Measurements from ENCODE around the gene UNC5C. TPM values are rescaled to one million over a fixed set of nuclear protein-coding genes. Genes with fewer than 3 reads are reported as not detected.

Gene UNC5C
- total RNA-seq, 1 experiment from 2014 or later, result 1.0 TPM

DNA sequence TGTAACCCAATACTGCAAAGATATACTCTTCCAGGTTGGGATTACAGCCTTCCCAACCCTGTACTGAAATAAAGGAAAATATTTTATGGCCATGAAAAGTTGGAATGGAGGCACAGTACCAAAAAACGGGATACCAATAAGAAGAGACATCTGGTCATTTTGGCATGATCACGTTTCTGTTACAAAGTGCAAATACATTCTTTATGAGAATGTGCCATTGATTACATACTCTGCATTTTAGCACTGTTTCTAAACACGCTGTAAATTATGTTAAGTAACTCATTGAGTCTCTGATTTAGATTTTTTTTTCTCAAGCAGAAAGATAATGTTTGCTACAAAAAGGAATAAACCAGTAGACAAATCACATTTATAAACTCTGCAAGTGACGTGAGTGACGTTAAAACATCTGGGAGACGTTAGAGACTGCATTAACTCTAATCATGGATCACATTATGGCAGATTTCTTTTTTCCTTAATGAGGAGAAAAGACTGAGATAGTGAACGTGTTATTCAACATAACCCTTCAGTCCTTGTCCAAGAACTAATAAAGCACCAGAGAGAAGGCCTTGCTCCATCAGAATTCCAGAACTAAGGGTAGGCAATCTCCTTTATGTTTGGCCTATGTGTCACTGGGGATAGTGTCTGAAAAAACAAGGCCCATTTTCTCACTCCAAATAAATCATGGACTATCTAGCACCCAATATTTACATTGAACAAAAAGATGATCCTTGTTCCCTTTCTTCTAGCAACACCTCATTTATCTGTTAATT is 31.0 kb downstream of the UNC5C start (continued):
- TF ChIP-seq, protein P1, sequence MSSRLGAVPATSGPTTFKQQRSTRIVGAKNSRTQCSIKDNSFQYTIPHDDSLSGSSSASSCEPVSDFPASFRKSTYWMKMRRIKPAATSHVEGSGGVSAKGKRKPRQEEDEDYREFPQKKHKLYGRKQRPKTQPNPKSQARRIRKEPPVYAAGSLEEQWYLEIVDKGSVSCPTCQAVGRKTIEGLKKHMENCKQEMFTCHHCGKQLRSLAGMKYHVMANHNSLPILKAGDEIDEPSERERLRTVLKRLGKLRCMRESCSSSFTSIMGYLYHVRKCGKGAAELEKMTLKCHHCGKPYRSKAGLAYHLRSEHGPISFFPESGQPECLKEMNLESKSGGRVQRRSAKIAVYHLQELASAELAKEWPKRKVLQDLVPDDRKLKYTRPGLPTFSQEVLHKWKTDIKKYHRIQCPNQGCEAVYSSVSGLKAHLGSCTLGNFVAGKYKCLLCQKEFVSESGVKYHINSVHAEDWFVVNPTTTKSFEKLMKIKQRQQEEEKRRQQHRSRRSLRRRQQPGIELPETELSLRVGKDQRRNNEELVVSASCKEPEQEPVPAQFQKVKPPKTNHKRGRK (CRISPR knock-in tag; IDR thresholded peaks at IDR 0.05; ENCODE audit: borderline replicate concordance), result no peak
- TF ChIP-seq NFYB (CRISPR knock-in tag; conservative IDR thresholded peaks at IDR 0.05; ENCODE audit: low read depth), result no peak
- TF ChIP-seq, protein P2, sequence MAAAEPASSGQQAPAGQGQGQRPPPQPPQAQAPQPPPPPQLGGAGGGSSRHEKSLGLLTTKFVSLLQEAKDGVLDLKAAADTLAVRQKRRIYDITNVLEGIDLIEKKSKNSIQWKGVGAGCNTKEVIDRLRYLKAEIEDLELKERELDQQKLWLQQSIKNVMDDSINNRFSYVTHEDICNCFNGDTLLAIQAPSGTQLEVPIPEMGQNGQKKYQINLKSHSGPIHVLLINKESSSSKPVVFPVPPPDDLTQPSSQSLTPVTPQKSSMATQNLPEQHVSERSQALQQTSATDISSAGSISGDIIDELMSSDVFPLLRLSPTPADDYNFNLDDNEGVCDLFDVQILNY (CRISPR knock-in tag; IDR thresholded peaks at IDR 0.05), result no peak

DNA sequence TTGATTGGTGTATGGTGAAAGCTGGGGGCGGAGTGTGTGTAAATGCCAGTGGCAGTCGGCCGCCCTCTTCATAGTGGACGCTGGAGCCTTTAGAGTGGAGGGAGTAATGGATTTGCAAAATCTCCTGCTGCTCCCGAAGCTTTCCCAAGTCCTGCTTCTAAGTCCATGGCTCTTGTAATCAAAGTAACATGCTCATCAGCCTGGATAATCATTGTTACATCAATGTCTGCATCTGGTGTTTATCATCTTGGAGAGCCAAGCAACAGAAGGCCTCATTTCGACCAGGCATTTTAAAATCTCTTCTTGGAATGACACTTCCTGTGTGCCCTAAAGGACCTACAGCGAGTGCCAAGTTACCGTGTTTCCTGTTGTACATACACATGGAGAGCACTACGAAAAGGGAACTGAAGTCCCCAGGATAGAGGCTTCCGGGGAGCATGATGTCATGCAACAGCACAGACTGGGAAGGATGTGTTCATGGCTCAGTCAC is 32.2 kb downstream of the UNC5C start:
- Mint-ChIP-seq H3K4me3 (no peak overlapping the region), H3K27ac (no peak overlapping the region), H3K4me1 (peaks cover 15% of the 10 kb centered on the region), H3K9me3 (peaks cover 3% of the 10 kb centered on the region; the same call in 1 of the 2 replicates), H3K27me3 (ENCODE audit: low read depth) (no peaks in the 10 kb centered on the region), H3K36me3 (no peaks in the 10 kb centered on the region)
- ChIA-PET CTCF (no interaction called here), POLR2A (no interaction called here)
- DNase-seq (ENCODE audit: low spot score) (no peak), ATAC-seq (no peak)
- no peak for TF ChIP-seq ZNF317 (CRISPR knock-in tag; IDR thresholded peaks at IDR 0.05; ENCODE audit: borderline replicate concordance, low read depth)
- TF ChIP-seq, protein P3, sequence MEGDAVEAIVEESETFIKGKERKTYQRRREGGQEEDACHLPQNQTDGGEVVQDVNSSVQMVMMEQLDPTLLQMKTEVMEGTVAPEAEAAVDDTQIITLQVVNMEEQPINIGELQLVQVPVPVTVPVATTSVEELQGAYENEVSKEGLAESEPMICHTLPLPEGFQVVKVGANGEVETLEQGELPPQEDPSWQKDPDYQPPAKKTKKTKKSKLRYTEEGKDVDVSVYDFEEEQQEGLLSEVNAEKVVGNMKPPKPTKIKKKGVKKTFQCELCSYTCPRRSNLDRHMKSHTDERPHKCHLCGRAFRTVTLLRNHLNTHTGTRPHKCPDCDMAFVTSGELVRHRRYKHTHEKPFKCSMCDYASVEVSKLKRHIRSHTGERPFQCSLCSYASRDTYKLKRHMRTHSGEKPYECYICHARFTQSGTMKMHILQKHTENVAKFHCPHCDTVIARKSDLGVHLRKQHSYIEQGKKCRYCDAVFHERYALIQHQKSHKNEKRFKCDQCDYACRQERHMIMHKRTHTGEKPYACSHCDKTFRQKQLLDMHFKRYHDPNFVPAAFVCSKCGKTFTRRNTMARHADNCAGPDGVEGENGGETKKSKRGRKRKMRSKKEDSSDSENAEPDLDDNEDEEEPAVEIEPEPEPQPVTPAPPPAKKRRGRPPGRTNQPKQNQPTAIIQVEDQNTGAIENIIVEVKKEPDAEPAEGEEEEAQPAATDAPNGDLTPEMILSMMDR (IDR thresholded peaks at IDR 0.05), result no peak
- TF ChIP-seq, protein P4, sequence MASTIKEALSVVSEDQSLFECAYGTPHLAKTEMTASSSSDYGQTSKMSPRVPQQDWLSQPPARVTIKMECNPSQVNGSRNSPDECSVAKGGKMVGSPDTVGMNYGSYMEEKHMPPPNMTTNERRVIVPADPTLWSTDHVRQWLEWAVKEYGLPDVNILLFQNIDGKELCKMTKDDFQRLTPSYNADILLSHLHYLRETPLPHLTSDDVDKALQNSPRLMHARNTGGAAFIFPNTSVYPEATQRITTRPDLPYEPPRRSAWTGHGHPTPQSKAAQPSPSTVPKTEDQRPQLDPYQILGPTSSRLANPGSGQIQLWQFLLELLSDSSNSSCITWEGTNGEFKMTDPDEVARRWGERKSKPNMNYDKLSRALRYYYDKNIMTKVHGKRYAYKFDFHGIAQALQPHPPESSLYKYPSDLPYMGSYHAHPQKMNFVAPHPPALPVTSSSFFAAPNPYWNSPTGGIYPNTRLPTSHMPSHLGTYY (CRISPR knock-in tag; IDR thresholded peaks at IDR 0.05), result no peak
- TF ChIP-seq, protein P5, sequence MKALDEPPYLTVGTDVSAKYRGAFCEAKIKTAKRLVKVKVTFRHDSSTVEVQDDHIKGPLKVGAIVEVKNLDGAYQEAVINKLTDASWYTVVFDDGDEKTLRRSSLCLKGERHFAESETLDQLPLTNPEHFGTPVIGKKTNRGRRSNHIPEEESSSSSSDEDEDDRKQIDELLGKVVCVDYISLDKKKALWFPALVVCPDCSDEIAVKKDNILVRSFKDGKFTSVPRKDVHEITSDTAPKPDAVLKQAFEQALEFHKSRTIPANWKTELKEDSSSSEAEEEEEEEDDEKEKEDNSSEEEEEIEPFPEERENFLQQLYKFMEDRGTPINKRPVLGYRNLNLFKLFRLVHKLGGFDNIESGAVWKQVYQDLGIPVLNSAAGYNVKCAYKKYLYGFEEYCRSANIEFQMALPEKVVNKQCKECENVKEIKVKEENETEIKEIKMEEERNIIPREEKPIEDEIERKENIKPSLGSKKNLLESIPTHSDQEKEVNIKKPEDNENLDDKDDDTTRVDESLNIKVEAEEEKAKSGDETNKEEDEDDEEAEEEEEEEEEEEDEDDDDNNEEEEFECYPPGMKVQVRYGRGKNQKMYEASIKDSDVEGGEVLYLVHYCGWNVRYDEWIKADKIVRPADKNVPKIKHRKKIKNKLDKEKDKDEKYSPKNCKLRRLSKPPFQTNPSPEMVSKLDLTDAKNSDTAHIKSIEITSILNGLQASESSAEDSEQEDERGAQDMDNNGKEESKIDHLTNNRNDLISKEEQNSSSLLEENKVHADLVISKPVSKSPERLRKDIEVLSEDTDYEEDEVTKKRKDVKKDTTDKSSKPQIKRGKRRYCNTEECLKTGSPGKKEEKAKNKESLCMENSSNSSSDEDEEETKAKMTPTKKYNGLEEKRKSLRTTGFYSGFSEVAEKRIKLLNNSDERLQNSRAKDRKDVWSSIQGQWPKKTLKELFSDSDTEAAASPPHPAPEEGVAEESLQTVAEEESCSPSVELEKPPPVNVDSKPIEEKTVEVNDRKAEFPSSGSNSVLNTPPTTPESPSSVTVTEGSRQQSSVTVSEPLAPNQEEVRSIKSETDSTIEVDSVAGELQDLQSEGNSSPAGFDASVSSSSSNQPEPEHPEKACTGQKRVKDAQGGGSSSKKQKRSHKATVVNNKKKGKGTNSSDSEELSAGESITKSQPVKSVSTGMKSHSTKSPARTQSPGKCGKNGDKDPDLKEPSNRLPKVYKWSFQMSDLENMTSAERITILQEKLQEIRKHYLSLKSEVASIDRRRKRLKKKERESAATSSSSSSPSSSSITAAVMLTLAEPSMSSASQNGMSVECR (CRISPR knock-in tag; IDR thresholded peaks at IDR 0.05; ENCODE audit: borderline replicate concordance), result no peak
- no peak for TF ChIP-seq ZNF219 (CRISPR knock-in tag; IDR thresholded peaks at IDR 0.05; ENCODE audit: borderline replicate concordance)
- TF ChIP-seq, protein P6, sequence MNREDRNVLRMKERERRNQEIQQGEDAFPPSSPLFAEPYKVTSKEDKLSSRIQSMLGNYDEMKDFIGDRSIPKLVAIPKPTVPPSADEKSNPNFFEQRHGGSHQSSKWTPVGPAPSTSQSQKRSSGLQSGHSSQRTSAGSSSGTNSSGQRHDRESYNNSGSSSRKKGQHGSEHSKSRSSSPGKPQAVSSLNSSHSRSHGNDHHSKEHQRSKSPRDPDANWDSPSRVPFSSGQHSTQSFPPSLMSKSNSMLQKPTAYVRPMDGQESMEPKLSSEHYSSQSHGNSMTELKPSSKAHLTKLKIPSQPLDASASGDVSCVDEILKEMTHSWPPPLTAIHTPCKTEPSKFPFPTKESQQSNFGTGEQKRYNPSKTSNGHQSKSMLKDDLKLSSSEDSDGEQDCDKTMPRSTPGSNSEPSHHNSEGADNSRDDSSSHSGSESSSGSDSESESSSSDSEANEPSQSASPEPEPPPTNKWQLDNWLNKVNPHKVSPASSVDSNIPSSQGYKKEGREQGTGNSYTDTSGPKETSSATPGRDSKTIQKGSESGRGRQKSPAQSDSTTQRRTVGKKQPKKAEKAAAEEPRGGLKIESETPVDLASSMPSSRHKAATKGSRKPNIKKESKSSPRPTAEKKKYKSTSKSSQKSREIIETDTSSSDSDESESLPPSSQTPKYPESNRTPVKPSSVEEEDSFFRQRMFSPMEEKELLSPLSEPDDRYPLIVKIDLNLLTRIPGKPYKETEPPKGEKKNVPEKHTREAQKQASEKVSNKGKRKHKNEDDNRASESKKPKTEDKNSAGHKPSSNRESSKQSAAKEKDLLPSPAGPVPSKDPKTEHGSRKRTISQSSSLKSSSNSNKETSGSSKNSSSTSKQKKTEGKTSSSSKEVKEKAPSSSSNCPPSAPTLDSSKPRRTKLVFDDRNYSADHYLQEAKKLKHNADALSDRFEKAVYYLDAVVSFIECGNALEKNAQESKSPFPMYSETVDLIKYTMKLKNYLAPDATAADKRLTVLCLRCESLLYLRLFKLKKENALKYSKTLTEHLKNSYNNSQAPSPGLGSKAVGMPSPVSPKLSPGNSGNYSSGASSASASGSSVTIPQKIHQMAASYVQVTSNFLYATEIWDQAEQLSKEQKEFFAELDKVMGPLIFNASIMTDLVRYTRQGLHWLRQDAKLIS (CRISPR knock-in tag; IDR thresholded peaks at IDR 0.05; ENCODE audit: borderline replicate concordance), result no peak
- no peak for TF ChIP-seq SMAD3 (CRISPR knock-in tag; IDR thresholded peaks at IDR 0.05; ENCODE audit: borderline replicate concordance)
- no peak for TF ChIP-seq NR2C2 (CRISPR knock-in tag; IDR thresholded peaks at IDR 0.05)
- TF ChIP-seq, protein P7, sequence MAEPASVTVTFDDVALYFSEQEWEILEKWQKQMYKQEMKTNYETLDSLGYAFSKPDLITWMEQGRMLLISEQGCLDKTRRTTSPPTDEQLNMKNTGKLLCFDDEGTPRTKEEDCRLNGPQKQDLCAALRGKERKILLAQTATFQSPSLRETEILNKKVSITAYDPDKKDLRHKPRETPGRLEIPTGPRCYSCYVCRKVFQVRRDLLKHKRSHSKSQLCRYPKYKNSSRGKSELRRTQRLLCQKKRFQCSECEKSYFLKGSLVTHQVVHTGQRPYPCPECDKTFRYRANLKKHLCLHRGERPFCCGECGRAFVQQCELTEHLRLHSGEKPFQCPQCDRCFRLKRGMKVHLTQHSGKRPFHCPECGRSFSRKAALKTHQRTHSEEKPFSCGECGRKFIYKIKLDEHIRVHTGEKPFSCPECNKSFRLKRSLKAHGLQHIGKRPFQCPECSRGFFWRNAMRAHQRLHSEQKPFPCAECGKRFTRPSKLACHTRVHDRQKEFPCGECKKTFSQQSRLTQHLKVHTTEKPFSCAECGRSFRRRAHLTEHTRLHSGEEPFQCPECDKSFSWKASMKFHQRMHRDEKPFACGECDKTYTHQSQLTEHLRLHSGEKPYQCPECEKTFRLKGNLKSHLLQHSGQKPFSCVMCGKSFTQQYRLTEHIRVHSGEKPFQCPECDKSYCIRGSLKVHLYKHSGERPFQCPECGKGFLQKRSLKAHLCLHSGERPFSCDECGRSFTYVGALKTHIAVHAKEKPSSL (CRISPR knock-in tag; conservative IDR thresholded peaks at IDR 0.05), result no peak
- no peak for TF ChIP-seq ZNF416 (CRISPR knock-in tag; IDR thresholded peaks at IDR 0.05)
- TF ChIP-seq MYBL2 (CRISPR knock-in tag; IDR thresholded peaks at IDR 0.05), result no peak
- no peak for TF ChIP-seq JAZF1 (CRISPR knock-in tag; IDR thresholded peaks at IDR 0.05)
- no peak for TF ChIP-seq SMAD4 (CRISPR knock-in tag; IDR thresholded peaks at IDR 0.05)
- no peak for TF ChIP-seq CREM (CRISPR knock-in tag; IDR thresholded peaks at IDR 0.05)
- TF ChIP-seq TEAD4 (CRISPR knock-in tag; IDR thresholded peaks at IDR 0.05), result no peak
- no peak for TF ChIP-seq TP53 (CRISPR knock-in tag; IDR thresholded peaks at IDR 0.05)
